Measurements from ENCODE around the gene SIL1.
"Not testable (repeated sequence)": the region's sequence is repeated elsewhere in the genome, so short reads cannot be mapped to it uniquely, and the experiment has no call there.

Gene SIL1

GRCh38 chr5:138926688-138927448 lies 271.3 kb downstream of the SIL1 start:
- Histone ChIP-seq H4K5ac (ENCODE audit: low read length) (no peak overlapping the region), H3K4me2 (ENCODE audit: low read length) (no peak overlapping the region), H3K79me1 (ENCODE audit: low read length) (peaks cover 2% of the 10 kb centered on the region), H3K4me1 (ENCODE audit: control insufficient read depth, low read depth, low read length) (no peaks in the 10 kb centered on the region), H3K56ac (ENCODE audit: low read length) (no peak overlapping the region), H3K36me3 (ENCODE audit: control insufficient read depth, insufficient read depth, low read length) (peaks cover 16% of the 10 kb centered on the region), H3K4ac (ENCODE audit: low read depth, low read length) (no peak overlapping the region), H3K4me3 (ENCODE audit: low read length) (no peak overlapping the region), H2AK5ac (ENCODE audit: low read length) (no peak overlapping the region), H3K79me2 (ENCODE audit: control insufficient read depth, insufficient read depth, low read length) (no peaks in the 10 kb centered on the region), H3K9ac (ENCODE audit: low read length) (no peak overlapping the region), H2BK120ac (ENCODE audit: low read depth, low read length) (no peak overlapping the region), H2BK15ac (replicated peaks; ENCODE audit: low read depth) (no peak overlapping the region), H3K27me3 (ENCODE audit: insufficient read depth, low read length, poor library complexity) (no peaks in the 10 kb centered on the region), H2BK5ac (ENCODE audit: low read length) (no peak overlapping the region), H4K8ac (ENCODE audit: low read depth, low read length) (no peak overlapping the region), H3K18ac (ENCODE audit: low read length) (no peak overlapping the region), H3K23ac (ENCODE audit: low read length) (no peak overlapping the region), H3K27ac (ENCODE audit: low read depth, low read length) (no peak overlapping the region)
- no peak for DNase-seq
- WGBS (ENCODE audit: extremely low coverage, insufficient coverage, low lambda C conversion rate), result no CpG with 5 or more reads among the region's 16 CpGs

- Histone ChIP-seq H3K4me3 (ENCODE audit: low read length) (no peak overlapping the region), H3K4me2 (ENCODE audit: low read length) (no peak overlapping the region), H4K5ac (ENCODE audit: low read length) (no peak overlapping the region), H3K79me1 (ENCODE audit: low read length) (peaks cover 2% of the 10 kb centered on the region), H3K56ac (ENCODE audit: low read length) (no peak overlapping the region), H3K36me3 (ENCODE audit: control insufficient read depth, insufficient read depth, low read length) (peaks cover 13% of the 10 kb centered on the region), H2BK15ac (replicated peaks; ENCODE audit: low read depth) (no peak overlapping the region), H2BK120ac (ENCODE audit: low read depth, low read length) (no peak overlapping the region), H3K9ac (ENCODE audit: low read length) (no peak overlapping the region), H3K4me1 (ENCODE audit: control insufficient read depth, low read depth, low read length) (no peaks in the 10 kb centered on the region), H3K27me3 (ENCODE audit: insufficient read depth, low read length, poor library complexity) (no peaks in the 10 kb centered on the region), H4K8ac (ENCODE audit: low read depth, low read length) (no peak overlapping the region), H3K23ac (ENCODE audit: low read length) (no peak overlapping the region), H2AK5ac (ENCODE audit: low read length) (no peak overlapping the region), H3K4ac (ENCODE audit: low read depth, low read length) (no peak overlapping the region), H3K79me2 (ENCODE audit: control insufficient read depth, insufficient read depth, low read length) (no peaks in the 10 kb centered on the region), H3K18ac (ENCODE audit: low read length) (no peak overlapping the region), H3K27ac (ENCODE audit: low read depth, low read length) (no peak overlapping the region), H2BK5ac (ENCODE audit: low read length) (no peak overlapping the region)
- no CpG with 5 or more reads among the region's 11 CpGs for WGBS (ENCODE audit: extremely low coverage, insufficient coverage, low lambda C conversion rate)
- DNase-seq, result no peak
Measured at GRCh38 chr5:138926257-138926656, 271.9 kb downstream of the SIL1 start.

- H3K4me1 ChIP-seq (ENCODE audit: control insufficient read depth, low read depth, low read length), result no peaks in the 10 kb centered on the region
Measured at GRCh38 chr5:138925090-138925635, 273.0 kb downstream of the SIL1 start.

GRCh38 chr5:138922494-138922893 lies 275.7 kb downstream of the SIL1 start:
- H4K5ac ChIP-seq (ENCODE audit: low read length), result no peak overlapping the region
- peaks cover 11% of the 10 kb centered on the region for H3K36me3 ChIP-seq (ENCODE audit: control insufficient read depth, insufficient read depth, low read length)
- H3K18ac ChIP-seq (ENCODE audit: low read length), result no peak overlapping the region
- H3K56ac ChIP-seq (ENCODE audit: low read length), result no peak overlapping the region
- no peak overlapping the region for H3K23ac ChIP-seq (ENCODE audit: low read length)
- no peak overlapping the region for H3K4ac ChIP-seq (ENCODE audit: low read depth, low read length)
- no peaks in the 10 kb centered on the region for H3K4me1 ChIP-seq (ENCODE audit: control insufficient read depth, low read depth, low read length)
- H3K4me2 ChIP-seq (ENCODE audit: low read length), result no peak overlapping the region
- no peak overlapping the region for H3K27ac ChIP-seq (ENCODE audit: low read depth, low read length)
- no peaks in the 10 kb centered on the region for H3K27me3 ChIP-seq (ENCODE audit: insufficient read depth, low read length, poor library complexity)
- no peak overlapping the region for H2BK120ac ChIP-seq (ENCODE audit: low read depth, low read length)
- H3K9ac ChIP-seq (ENCODE audit: low read length), result no peak overlapping the region
- H4K8ac ChIP-seq (ENCODE audit: low read depth, low read length), result no peak overlapping the region
- H3K79me1 ChIP-seq (ENCODE audit: low read length), result no peaks in the 10 kb centered on the region
- H3K79me2 ChIP-seq (ENCODE audit: control insufficient read depth, insufficient read depth, low read length), result no peaks in the 10 kb centered on the region
- H2BK15ac ChIP-seq (replicated peaks; ENCODE audit: low read depth), result no peak overlapping the region
- no peak overlapping the region for H2AK5ac ChIP-seq (ENCODE audit: low read length)
- no peak for DNase-seq
- H3K4me3 ChIP-seq (ENCODE audit: low read length), result no peak overlapping the region
- no CpG with 5 or more reads among the region's 2 CpGs for WGBS (ENCODE audit: extremely low coverage, insufficient coverage, low lambda C conversion rate)
- H2BK5ac ChIP-seq (ENCODE audit: low read length), result no peak overlapping the region

More at GRCh38 chr5:138925090-138925635, 273.0 kb downstream of the SIL1 start:
- H3K27me3 ChIP-seq (ENCODE audit: insufficient read depth, low read length, poor library complexity), result no peaks in the 10 kb centered on the region
- no peak overlapping the region for H3K4me3 ChIP-seq (ENCODE audit: low read length)
- H2BK120ac ChIP-seq (ENCODE audit: low read depth, low read length), result no peak overlapping the region
- H3K36me3 ChIP-seq (ENCODE audit: control insufficient read depth, insufficient read depth, low read length), result peaks cover 10% of the 10 kb centered on the region
- no peak for DNase-seq
- H3K27ac ChIP-seq (ENCODE audit: low read depth, low read length), result no peak overlapping the region
- peaks cover 2% of the 10 kb centered on the region for H3K79me1 ChIP-seq (ENCODE audit: low read length)
- H3K56ac ChIP-seq (ENCODE audit: low read length), result no peak overlapping the region
- H3K4ac ChIP-seq (ENCODE audit: low read depth, low read length), result no peak overlapping the region
- no peak overlapping the region for H2BK5ac ChIP-seq (ENCODE audit: low read length)
- H2AK5ac ChIP-seq (ENCODE audit: low read length), result no peak overlapping the region
- no peak overlapping the region for H3K9ac ChIP-seq (ENCODE audit: low read length)
- H3K23ac ChIP-seq (ENCODE audit: low read length), result no peak overlapping the region
- H3K18ac ChIP-seq (ENCODE audit: low read length), result no peak overlapping the region
- no peak overlapping the region for H4K8ac ChIP-seq (ENCODE audit: low read depth, low read length)
- H2BK15ac ChIP-seq (replicated peaks; ENCODE audit: low read depth), result no peak overlapping the region
- H3K79me2 ChIP-seq (ENCODE audit: control insufficient read depth, insufficient read depth, low read length), result no peaks in the 10 kb centered on the region
- no peak overlapping the region for H4K5ac ChIP-seq (ENCODE audit: low read length)
- no CpG with 5 or more reads among the region's 12 CpGs for WGBS (ENCODE audit: extremely low coverage, insufficient coverage, low lambda C conversion rate)
- no peak overlapping the region for H3K4me2 ChIP-seq (ENCODE audit: low read length)

- not testable (repeated sequence) for H3K56ac ChIP-seq (ENCODE audit: low read length)
- WGBS (ENCODE audit: extremely low coverage, insufficient coverage, low lambda C conversion rate), result no CpG with 5 or more reads among the region's 2 CpGs
Measured at GRCh38 chr5:138921362-138921761, 276.8 kb downstream of the SIL1 start.

More at GRCh38 chr5:138921362-138921761, 276.8 kb downstream of the SIL1 start:
- not testable (repeated sequence) for H2AK5ac ChIP-seq (ENCODE audit: low read length); H4K5ac ChIP-seq (ENCODE audit: low read length); DNase-seq; H4K8ac ChIP-seq (ENCODE audit: low read depth, low read length); H3K4me1 ChIP-seq (ENCODE audit: control insufficient read depth, low read depth, low read length); H3K79me1 ChIP-seq (ENCODE audit: low read length); H3K4me2 ChIP-seq (ENCODE audit: low read length); H2BK15ac ChIP-seq (replicated peaks; ENCODE audit: low read depth); H3K79me2 ChIP-seq (ENCODE audit: control insufficient read depth, insufficient read depth, low read length); H3K27ac ChIP-seq (ENCODE audit: low read depth, low read length); H3K9ac ChIP-seq (ENCODE audit: low read length); H3K4me3 ChIP-seq (ENCODE audit: low read length); H3K27me3 ChIP-seq (ENCODE audit: insufficient read depth, low read length, poor library complexity); H3K23ac ChIP-seq (ENCODE audit: low read length); H3K4ac ChIP-seq (ENCODE audit: low read depth, low read length); H2BK120ac ChIP-seq (ENCODE audit: low read depth, low read length); H3K18ac ChIP-seq (ENCODE audit: low read length); H2BK5ac ChIP-seq (ENCODE audit: low read length)
- H3K36me3 ChIP-seq (ENCODE audit: control insufficient read depth, insufficient read depth, low read length), result peaks cover 11% of the 10 kb centered on the region

Data from mesendoderm (in vitro differentiated cells).